OCI-M1 (cell line): Measurements from ENCODE around the gene CLHC1.

Source experiments
- DNase-seq: peaks from one replicate; lab custom pipeline; 2025; lab: John Stamatoyannopoulos, UW

Gene CLHC1

DNA sequence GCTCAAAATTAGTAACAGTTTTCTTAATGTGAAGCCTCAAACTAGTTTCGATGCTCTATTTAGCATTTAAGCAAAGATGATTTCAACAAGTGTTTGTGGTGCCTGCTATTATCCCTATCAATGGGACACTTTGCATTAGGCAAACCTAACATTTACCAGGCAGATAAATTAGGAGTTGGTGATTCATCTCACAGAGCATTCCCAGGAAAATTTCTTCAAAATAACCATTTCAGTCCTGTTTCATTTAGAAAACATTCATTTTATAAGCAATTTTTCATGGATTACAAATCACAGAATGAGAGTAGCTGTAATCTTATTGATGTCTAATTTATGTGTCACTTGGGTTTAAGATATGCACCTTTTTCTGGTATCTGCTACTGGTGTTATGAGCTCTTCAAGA, 62.7 kb downstream of the CLHC1 start:
- DNase-seq = no peak

DNA sequence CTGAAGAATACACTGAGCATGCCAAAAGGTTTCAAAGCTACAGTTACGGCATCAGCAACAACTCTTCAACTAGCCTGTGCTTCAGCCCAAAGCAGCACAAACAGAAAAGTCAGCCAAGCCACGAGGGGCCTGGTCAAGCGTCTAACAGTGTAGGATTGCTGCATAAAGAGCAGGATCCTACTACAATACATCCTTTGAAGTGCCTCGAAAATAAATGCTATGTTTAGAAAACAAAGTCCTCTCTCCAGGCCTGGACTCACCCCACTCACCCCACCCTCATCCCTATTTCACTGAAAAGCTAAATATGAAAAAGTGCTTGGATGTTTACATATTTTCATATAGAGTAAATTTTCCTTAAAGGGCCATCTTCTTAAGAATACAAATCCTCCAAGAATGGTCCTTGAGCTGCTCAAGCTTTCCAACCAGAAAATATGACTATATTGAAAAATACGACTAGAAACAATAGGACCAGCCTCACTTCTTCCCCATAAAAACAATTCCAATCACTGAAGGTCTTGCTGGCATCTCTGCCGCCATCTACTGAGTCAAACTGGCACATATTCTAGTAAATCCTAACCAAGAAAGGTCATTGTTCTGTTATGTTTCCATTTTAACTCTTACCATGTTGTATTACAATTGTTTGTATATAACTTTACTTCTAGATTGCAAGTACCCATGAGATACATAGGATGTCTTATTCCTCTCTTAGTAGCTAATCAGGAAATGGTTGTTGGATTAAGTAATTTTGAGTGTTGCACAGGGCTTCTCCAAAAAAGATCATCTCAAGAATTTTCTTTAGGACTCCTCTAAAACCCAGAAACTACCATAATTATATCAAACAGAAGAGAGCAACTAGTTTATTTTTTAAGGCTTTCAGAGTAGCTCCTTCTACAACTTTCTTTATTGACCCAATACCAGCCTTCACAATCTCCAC, 63.6 kb downstream of the CLHC1 start:
- DNase-seq = peak; percentile 80

DNA sequence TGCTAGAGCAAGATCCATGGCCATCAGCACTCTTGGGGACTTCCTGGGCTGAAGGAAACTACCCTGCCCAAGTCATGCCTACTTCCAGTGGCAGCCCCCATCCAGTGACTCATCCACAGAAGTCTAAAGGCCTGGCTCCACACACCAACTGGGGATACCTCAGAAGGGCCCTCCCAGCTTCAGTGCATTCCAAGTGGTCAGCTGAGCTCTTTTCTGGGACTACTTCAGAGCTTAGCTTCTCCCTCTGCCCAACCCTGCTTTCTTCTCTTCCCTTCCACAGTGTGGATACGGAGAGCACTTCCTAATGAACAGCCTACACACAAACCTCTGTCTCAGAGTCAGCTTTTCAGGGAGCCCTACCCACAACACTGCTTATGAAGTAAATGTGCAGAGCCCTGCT, 66.5 kb downstream of the CLHC1 start:
- DNase-seq = no peak

DNA sequence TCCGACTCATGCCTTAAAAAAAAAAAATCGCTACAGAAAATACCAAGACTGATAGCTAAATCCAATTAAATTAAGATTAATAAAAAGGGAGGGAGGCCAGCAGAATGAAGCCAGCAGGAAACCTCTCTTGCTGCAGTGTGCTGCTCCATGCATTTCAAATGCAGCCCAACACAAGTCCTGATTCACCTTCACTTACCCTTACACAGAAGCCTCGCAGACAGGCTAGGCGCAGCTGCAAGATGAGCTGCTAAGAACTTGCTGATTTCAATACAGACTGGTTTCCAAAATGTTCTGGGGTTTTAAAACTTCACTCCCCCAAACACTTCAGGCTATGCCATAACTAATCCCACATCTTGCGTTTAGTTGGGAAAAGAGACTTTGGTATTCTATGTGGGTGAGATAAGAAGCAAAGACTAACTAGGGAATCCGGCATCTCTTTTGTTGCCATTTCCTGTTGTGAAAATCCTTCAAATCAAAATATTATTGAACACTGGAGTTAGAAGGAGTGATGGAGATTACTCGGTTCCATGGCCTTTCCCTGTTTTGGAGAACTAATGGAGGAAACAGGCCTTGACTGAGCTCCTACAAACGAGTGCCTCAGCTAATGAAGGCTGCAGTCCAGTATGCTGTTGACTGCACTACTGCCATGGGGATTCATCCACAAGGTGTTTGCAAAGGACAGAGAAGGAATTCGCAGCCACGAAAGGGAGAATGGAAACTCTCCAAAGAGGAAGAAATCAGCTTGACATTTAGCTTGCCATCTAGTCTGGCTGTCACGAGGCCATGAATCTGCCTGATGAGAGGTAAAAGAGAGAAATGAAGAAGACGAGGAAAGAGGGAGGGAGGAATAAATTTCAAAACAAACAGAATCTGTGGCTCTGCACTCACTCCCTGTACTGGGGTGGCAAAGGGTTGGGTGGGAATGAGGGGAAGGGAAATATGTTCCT, 67.3 kb downstream of the CLHC1 start:
- no peak for DNase-seq

DNA sequence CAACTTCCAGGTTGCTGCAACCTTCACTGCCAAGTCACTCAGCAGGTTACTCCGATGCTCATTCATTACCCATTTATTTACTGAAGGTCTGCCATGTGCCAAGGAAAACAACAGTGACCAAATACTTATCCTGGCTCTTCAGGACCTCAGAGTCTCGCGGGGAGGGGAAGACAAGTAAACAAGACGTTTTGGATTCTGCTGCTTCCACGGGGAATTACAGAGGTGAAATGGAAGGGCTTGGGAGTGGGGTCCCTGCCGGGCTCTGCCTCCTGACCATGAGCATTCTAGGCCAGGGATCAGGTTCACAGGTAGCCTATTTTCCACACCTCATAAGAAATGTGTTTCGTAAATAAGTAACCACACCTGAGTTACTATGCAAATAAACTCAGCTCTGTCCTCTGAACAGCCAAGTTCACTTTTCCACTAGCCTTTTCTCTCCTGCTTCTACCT, 68.1 kb downstream of the CLHC1 start:
- DNase-seq = no peak

DNA sequence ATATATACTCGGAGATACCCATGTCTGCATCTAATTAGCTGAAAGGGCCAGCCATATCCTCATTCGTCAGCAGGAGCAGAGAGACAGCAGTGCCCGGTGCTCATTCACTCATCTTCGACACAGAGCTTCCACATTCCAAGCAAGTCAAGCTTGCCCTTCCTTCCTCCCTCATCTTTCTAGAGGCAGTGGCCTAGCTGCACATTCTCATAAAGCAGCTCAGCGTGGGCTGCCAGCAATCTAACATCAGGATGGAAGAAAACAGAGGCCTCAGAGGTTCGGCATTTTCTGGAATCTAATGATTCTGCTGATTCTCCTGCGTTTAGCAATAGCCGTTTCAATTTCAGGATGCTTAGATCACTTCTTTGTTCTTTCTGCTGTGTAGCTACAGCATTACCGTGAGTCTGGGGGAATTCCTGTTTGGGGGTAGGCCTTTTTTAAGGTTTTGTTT, 68.8 kb downstream of the CLHC1 start:
- DNase-seq = no peak

DNA sequence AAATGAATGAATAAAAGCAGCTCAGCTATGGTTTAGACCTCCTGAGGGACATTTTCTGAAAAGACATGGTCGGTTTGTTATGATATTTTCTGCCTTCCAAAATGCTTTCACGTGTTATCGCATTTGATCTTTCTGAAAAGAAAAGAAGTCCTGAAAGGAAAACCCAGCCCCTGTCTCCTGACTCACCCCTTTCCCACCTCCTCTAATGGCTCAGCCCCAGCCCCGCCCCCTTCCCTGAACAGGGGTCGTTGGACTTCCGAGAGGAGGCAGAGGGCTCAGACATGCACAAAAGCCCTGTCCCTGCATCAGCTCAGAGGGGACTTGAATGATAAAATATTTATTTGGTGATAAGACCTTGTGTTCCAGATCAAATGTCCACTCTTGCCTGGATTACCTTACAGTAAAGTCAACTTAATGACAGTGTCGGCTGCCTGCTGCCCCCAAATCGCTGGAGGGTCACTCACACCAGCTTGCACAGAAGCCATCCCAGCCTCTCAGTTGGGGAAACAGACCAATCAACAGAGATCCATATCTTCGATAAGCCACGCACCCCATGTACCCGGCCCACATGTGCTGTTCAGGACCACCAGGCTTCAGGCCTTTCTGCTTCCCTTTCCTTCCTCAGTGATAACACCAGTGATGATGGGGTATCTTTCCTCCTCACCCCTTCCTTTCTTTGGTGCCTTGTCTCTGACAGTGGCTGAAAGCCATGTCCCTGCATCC, 69.6 kb downstream of the CLHC1 start:
- DNase-seq = no peak

DNA sequence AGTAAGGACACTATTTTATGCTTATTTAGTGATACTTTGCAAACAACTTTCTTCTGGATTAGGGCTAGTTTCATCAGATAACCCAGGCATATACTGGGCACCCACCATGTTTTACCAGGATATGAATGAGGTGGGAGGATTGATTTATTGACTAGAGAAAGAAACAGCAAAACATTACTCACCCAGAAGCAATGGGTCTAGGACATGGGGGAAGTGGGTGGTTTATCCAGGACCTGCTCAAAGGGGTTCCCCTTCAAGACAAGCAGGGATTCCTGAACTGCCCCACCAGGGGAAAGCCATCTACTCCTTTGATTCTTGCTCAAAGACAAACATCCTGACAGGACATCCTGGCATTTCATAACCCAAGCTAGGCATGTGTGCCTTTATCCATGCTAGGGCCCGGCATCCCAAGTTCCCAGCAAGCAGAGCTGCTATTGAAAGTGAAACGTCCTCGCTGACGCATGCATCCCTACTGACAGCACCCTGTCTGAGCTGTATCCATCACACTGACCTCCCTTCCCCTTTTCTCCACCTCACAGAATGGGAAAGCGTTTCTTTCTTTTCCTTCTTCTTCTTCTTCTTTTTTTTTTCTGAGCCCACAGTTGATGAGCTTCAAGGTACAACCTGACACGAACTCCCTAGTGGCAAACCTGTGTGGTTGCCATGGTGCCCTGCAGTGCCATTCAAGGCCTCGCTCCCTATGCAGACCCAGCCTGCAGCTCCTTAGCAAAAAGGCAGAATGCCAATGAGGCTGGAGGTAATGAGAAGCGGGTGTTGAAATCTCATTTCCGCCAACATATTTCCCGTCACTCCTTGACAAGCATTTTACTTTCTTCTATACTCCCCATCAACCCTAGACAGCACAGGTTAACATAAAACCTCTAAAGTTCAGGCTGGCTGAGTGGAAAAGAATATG, 70.5 kb downstream of the CLHC1 start:
- DNase-seq = no peak

DNA sequence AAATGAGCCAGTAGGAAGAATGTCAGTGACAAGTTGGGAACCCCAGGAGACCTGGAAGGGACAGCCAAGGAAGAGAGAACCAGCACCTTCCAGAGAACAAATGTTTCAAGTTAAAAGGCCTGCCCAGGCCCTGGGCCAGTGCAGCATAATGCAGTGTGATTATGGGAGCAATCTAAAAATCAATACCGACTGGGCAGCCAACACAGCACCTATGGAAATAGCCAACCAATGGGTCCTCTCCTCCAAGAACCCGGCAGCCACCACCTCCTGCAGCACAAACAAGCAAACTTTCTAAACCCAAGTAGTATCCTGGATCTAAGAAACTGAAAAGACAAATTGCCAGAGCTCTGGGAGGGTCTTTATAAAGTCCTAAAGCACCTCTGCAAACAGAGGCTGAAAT, 71.7 kb downstream of the CLHC1 start:
- DNase-seq = no peak

DNA sequence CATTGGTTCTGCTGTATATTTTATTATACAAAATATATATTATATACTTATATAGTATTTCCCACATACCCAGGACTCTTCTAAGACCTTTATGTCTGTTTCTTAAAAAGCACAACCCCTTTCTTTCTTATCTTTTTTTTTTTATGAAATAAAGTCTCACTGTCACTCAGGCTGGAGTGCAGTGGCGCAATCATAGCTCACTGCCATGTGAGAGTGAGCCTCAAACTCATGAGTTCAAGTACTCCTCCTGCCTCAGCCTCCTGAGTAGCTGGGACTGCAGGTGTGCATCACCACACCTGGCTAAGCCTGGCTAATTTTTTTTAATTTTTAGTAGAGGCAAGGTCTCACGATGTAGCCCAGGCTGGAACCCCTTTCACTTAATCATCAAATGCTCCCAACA, 72.3 kb downstream of the CLHC1 start:
- DNase-seq = no peak

DNA sequence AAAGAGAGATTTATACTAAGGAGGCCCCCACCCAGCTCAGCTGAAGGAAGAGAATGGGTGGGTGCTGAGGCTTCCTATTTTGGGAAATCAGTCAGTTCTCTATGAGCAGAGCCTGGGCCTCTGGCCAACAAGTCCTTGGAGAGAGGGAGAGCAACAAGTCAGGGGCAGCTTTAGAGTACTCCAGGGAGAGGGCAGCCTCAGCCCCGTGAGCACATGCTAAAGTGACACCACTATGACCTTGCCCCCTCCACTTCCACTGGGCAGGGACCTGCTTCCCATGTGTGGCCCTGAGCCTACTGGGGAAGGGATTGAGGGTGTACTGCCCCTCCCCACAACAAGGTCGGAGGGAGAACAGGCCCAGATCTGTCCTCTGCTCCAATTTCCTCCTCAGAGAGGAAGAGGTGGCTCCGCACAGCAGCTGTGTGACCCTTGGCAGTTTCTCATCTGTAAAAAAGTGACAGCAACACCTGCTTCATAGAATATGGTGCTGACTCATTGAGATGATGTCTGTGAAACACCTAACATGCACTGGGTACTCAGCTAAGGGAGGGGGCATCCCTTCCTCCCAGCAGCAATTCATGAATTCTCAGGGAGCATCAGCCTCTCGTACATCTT, 72.9 kb downstream of the CLHC1 start:
- DNase-seq = no peak

DNA sequence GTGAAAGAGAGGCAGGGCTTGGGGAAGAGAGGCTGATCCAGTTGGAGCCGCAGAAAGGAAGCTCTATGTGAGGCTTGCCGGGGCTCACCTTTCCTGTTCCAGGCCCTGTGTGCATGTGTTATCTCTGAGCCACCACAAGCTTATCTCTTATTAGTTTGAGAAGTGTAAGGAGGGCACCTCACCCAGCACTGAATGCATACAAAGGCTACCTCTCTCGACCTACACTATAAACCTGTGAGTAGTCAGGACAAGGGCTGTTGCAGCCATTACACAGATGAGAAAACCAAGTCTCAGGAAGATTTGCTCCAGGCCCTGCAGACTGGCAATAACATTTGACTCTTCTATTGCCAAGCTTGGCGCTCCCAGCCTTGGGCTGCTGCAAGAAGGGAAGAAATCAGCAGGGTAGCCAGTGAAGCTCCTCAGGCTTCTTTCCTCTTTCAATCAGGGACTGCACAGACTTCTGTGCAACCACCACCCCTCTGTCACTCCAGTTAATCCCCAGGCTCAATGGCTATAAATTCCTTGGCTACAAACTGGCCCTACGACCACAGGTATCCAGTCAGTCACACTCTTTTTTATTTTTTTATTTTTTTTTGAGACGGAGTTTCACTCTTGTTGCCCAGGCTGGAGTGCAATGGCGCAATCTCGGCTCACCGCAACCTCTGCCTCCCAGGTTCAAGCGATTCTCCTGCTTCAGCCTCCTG, 73.8 kb downstream of the CLHC1 start:
- DNase-seq = no peak

DNA sequence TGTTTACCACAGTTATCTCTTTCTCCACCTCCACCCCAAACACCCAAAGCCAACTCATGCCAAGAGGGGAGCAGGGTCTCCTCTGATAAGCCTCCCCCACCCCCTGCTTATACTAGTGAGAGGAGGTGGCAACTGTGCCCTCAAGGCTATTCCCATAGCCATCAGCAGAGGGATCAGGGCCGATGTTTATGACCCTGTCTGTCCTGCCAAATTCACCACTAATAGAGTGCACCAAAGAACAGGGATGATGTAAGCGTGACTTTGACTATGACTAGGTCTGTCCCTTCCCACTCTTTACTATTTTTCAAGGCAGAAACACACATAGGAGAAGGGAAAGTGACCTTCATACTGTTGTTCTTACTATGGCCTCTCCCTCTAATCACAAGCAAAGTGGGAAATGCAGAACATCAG, 74.6 kb downstream of the CLHC1 start:
- peak; percentile 55 for DNase-seq

DNA sequence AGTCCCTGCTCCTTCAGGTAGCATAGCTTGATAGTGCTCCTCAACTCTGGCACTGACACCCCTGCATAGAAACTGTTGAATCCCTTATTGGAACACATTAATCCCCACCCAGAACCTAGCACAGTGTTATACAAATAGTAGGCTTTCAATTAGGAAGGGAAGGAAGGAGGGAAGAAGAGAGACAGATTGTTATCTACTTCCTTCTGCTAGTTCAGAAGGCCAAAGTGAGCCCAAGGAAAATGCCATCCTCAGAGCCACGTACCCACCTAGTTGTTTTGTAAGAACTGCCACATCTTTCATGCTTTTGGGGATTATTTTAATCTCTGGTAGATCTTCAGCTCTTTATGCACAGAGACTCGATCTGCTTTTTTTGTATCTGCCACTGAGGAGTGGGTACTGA, 75.1 kb downstream of the CLHC1 start:
- no peak for DNase-seq

DNA sequence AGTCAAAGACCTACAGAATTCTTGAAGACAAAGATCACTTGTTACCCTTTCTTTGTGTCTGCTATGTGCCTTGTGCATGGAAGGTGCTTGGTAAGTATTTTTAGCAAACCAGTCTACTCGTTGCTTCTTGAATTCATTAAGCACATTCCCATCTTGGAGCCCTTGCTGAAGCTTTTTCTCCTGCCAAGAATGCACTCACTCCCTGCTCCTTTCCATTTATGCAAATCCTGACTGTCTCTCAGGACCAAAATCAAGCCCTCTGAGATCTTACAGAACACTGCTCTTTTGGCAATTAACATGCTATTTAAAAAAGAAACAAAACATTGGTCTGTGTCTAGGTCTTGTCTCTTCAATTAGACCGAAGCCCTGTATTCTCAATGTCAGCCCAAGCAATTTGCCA, 75.8 kb downstream of the CLHC1 start:
- no peak for DNase-seq

DNA sequence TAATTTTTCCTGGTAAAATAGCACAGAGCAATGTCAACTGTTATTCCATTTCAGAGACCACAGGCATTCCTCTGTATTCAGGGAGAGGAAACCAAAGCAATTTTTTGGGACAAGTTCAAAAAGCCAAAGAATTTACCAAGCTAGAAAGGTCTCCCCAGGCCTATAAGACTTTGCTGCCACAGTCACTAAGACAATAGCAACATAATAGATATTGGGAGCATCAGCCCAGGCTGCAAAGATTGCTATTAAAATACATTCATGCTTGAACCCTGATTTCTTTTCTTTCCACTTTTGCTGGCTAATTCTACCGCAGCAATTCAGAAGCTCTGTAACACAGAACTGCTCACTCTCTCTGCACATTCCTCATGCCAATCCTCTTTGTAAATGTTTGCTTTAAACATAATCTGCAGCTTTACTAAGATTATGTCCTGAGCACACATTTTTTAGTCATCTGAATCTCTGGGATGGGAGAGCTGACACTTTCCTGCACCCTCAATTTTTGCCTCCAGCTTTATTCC, 76.3 kb downstream of the CLHC1 start:
- DNase-seq = no peak

DNA sequence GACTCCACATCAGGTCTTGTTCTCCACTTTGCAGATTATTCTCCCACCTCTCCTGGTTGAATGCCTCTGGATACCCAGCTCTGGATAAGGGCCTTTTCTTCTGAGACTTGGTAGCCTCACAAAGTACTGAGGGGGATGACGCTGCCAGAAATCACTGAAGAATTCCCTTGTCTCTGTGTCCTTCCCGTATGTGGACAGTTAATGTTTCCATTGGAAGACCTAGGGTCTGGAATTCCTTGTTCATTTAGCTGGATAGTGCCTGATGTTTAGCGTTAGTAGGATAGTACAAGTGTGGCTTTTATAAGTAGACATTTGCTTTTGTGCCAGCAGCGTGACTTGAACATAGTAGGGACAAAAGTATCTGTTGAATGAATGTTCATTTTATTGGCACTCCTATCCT, 76.9 kb downstream of the CLHC1 start:
- DNase-seq = no peak

DNA sequence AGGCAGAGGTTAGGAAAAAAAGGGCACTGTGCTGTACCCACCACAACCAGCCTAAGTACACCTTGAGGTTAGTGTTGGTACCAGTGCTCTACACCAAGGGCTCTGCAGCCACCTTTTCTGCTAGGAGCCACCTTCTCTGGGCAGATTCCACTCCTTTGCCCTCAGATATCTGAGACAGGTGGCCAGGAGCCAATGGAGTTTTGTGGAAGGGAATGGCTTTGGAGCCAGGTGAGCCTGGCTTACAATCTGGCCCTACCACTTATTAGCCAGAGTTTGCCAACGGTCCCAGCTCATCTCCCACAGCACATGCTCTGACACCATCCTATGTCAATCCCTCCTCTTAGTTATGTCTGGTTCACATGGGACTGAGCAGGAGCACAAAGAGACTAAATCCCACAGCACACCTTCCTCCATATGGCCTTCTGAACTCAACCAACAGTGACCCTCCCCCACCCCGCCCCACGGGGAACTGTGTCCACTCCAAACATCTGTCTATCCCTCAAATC, 77.5 kb downstream of the CLHC1 start:
- DNase-seq = no peak

DNA sequence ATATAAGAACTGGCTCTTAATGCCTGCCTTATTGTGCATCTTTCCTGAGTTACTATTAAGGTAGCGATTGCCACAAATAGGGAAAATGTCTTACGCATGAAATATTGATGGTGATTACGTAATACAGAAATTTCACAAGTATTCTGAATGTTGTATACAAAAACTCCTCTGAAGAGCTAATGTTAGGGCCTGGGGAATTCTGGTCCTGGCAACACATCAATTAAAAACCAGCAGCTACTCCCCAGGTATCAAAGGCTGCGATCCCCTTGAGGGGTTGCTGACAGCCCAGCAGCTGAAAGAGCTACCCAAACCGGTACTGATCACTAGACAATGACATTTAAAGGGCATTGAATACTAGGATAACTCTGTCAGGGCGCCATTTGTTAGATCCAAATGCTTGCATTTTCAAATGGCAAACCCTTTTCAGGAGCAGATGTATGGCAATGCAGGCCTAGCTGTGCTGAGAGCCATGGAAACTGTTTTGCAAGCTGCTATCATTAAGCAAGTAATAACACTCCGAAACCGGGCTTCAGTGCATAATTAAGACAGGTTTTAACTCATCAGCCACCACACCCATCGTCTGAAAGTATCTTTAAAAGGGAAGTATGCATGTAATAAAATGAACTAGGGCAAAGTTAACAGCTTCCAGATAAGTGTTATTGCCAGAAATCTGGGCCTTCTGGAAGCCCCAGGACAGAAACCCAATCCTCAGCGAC, 78.4 kb downstream of the CLHC1 start:
- DNase-seq = no peak
